ENCODE data around the gene ANKRD42. TPM values are rescaled to one million over a fixed set of nuclear protein-coding genes. Genes with fewer than 3 reads are reported as not detected.

Gene ANKRD42
- total RNA-seq, 4 donors from 2014 or later: 2.1 to 3.7 (median 3.4) TPM

GRCh38 chr11:83287631-83288030 lies 94.1 kb downstream of the ANKRD42 start:
- Histone ChIP-seq H3K4me3 (no peak overlapping the region), H3K27ac (no peak overlapping the region), H3K36me3 (no peaks in the 10 kb centered on the region), H3K27me3 (no peaks in the 10 kb centered on the region), H3K9me3 (no peaks in the 10 kb centered on the region), H3K4me1 (peaks cover 24 to 25% of the 10 kb centered on the region in 2 donors)
- ATAC-seq (no peak), DNase-seq (no peak)
- intact Hi-C loops (cut with DNase I; ENCODE audit: low total_unique reads) (loop anchor here (10.0 kb wide), 2 partner anchors 133 to 283 kb away; partner anchors contain the start of gene PCF11), in situ Hi-C loops (cut with MboI; ENCODE audit: low sequenced_read_pairs in 4 of 4) (loop anchor here in 2 of 4 donors (10.0 to 25.0 kb wide), 2 partner anchors 213 to 525 kb away; partner anchors contain the start of gene RAB30 (in 1 of the 2))
- TF ChIP-seq CTCF (IDR thresholded peaks at IDR 0.05 in 4 of 5, conservative IDR thresholded peaks at IDR 0.05 in 1 of 5): no peak
- TF ChIP-seq POLR2A (IDR thresholded peaks at IDR 0.05): no peak

GRCh38 chr11:83292709-83293456 lies 99.4 kb downstream of the ANKRD42 start:
- no peaks in the 10 kb centered on the region for H3K9me3 ChIP-seq
- H3K27me3 ChIP-seq: no peaks in the 10 kb centered on the region
- no peaks in the 10 kb centered on the region for H3K36me3 ChIP-seq
- ATAC-seq (peak in 1 of 2 donors; percentile 72), DNase-seq (no peak)
- no peak overlapping the region for H3K27ac ChIP-seq
- no peaks in the 10 kb centered on the region for H3K4me1 ChIP-seq
- peak overlapping the region in 2 of 4 donors; percentile 16 to 27 for H3K4me3 ChIP-seq
- intact Hi-C loops (cut with DNase I; ENCODE audit: low total_unique reads): loop anchor here (5.0 to 10.0 kb wide), 2 partner anchors 432 to 529 kb away; no protein-coding TSS in a partner anchor
- in situ Hi-C loops (cut with MboI; ENCODE audit: low sequenced_read_pairs in 4 of 4): loop anchor here in 1 of 4 donors (25.0 kb wide), 1 partner anchor 519 kb away; no protein-coding TSS in a partner anchor
- no peak for TF ChIP-seq POLR2A (IDR thresholded peaks at IDR 0.05)
- TF ChIP-seq CTCF (IDR thresholded peaks at IDR 0.05 in 4 of 5, conservative IDR thresholded peaks at IDR 0.05 in 1 of 5): peak; percentile 26 to 60 (median 43)

- no peak overlapping the region for H3K27ac ChIP-seq
- no peak overlapping the region for H3K4me3 ChIP-seq
- no peaks in the 10 kb centered on the region for H3K9me3 ChIP-seq
- DNase-seq (no peak), ATAC-seq (no peak)
- no peaks in the 10 kb centered on the region for H3K27me3 ChIP-seq
- in situ Hi-C loops (cut with MboI; ENCODE audit: low sequenced_read_pairs in 4 of 4): loop anchor here in 1 of 4 donors (25.0 kb wide), 1 partner anchor 519 kb away; no protein-coding TSS in a partner anchor
- H3K36me3 ChIP-seq: no peaks in the 10 kb centered on the region
- intact Hi-C loops (cut with DNase I; ENCODE audit: low total_unique reads): loop anchor here (5.0 to 10.0 kb wide), 2 partner anchors 431 to 529 kb away; no protein-coding TSS in a partner anchor
- H3K4me1 ChIP-seq: no peaks in the 10 kb centered on the region
- no peak for TF ChIP-seq CTCF (IDR thresholded peaks at IDR 0.05 in 4 of 5, conservative IDR thresholded peaks at IDR 0.05 in 1 of 5)
- no peak for TF ChIP-seq POLR2A (IDR thresholded peaks at IDR 0.05)
Observed at GRCh38 chr11:83293457-83293774, 99.9 kb downstream of the ANKRD42 start.

GRCh38 chr11:83294208-83294607 lies 100.7 kb downstream of the ANKRD42 start:
- no peak overlapping the region for H3K27ac ChIP-seq
- H3K9me3 ChIP-seq: no peaks in the 10 kb centered on the region
- no peaks in the 10 kb centered on the region for H3K36me3 ChIP-seq
- DNase-seq (no peak), ATAC-seq (no peak)
- H3K4me1 ChIP-seq: no peaks in the 10 kb centered on the region
- intact Hi-C loops (cut with DNase I; ENCODE audit: low total_unique reads): loop anchor here (5.0 to 10.0 kb wide), 2 partner anchors 431 to 528 kb away; no protein-coding TSS in a partner anchor
- H3K27me3 ChIP-seq: no peaks in the 10 kb centered on the region
- H3K4me3 ChIP-seq: no peak overlapping the region
- TF ChIP-seq POLR2A (IDR thresholded peaks at IDR 0.05): no peak
- in situ Hi-C loops (cut with MboI; ENCODE audit: low sequenced_read_pairs in 4 of 4): loop anchor here in 1 of 4 donors (25.0 kb wide), 1 partner anchor 518 kb away; no protein-coding TSS in a partner anchor

Other genes starting within 250 kb of the ANKRD42 start
- gene RAB30, start 121.8 kb upstream of the ANKRD42 start, total RNA-seq: 10 to 100 TPM; 29.8 to 57.1 (median 33.9) TPM
- gene PCF11, start 36.6 kb upstream of the ANKRD42 start, total RNA-seq: 100 to 1,000 TPM in 1 of 4 donors, 10 to 100 TPM in 3; 25.3 to 103 (median 47.5) TPM
- 10 to 100 TPM; 18.1 to 30.1 (median 22.8) TPM for gene CCDC90B, start 92.7 kb downstream of the ANKRD42 start, total RNA-seq